ENCODE results near the gene KREMEN1. TPM values are rescaled to one million over a fixed set of nuclear protein-coding genes. Genes with fewer than 3 reads are reported as not detected.

Gene KREMEN1
- total and polyA plus RNA-seq, 9 of the 15 experiments (the other 6 are each of a cell fraction or from before 2014, with no cell fraction given) = 0.69 to 11.5 (median 4.3) TPM

DNA sequence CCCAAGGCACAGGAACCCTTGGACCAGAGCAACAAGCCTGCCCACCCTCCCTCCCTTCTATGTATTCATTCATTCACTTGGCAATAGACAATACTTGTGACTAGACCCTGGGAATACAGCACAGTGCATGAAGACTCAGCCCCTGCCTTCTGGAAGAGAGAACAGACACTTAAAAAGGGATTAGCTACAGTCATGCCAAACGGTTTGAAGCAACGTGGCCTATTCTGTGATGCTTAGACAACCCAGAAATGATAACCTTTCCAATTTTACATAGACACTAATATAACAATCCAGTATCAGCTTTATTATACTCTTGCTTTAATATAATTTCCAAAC is 52.6 kb downstream of the KREMEN1 start (continued):
- TF ChIP-seq, protein P1, sequence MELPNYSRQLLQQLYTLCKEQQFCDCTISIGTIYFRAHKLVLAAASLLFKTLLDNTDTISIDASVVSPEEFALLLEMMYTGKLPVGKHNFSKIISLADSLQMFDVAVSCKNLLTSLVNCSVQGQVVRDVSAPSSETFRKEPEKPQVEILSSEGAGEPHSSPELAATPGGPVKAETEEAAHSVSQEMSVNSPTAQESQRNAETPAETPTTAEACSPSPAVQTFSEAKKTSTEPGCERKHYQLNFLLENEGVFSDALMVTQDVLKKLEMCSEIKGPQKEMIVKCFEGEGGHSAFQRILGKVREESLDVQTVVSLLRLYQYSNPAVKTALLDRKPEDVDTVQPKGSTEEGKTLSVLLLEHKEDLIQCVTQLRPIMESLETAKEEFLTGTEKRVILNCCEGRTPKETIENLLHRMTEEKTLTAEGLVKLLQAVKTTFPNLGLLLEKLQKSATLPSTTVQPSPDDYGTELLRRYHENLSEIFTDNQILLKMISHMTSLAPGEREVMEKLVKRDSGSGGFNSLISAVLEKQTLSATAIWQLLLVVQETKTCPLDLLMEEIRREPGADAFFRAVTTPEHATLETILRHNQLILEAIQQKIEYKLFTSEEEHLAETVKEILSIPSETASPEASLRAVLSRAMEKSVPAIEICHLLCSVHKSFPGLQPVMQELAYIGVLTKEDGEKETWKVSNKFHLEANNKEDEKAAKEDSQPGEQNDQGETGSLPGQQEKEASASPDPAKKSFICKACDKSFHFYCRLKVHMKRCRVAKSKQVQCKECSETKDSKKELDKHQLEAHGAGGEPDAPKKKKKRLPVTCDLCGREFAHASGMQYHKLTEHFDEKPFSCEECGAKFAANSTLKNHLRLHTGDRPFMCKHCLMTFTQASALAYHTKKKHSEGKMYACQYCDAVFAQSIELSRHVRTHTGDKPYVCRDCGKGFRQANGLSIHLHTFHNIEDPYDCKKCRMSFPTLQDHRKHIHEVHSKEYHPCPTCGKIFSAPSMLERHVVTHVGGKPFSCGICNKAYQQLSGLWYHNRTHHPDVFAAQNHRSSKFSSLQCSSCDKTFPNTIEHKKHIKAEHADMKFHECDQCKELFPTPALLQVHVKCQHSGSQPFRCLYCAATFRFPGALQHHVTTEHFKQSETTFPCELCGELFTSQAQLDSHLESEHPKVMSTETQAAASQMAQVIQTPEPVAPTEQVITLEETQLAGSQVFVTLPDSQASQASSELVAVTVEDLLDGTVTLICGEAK (IDR thresholded peaks at IDR 0.05) = no peak
- TF ChIP-seq, protein P1 (CRISPR knock-in tag; IDR thresholded peaks at IDR 0.05) = no peak
- no peak for TF ChIP-seq NFYB (IDR thresholded peaks at IDR 0.05; ENCODE audit: extremely low read depth, insufficient read length)
- no peak for TF ChIP-seq SP1 (CRISPR knock-in tag; IDR thresholded peaks at IDR 0.05)
- TF ChIP-seq, protein P2, sequence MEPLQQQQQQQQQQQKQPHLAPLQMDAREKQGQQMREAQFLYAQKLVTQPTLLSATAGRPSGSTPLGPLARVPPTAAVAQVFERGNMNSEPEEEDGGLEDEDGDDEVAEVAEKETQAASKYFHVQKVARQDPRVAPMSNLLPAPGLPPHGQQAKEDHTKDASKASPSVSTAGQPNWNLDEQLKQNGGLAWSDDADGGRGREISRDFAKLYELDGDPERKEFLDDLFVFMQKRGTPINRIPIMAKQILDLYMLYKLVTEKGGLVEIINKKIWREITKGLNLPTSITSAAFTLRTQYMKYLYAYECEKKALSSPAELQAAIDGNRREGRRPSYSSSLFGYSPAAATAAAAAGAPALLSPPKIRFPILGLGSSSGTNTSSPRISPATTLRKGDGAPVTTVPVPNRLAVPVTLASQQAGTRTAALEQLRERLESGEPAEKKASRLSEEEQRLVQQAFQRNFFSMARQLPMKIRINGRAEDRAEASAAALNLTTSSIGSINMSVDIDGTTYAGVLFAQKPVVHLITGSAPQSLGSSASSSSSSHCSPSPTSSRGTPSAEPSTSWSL (CRISPR knock-in tag; IDR thresholded peaks at IDR 0.05; ENCODE audit: borderline replicate concordance) = no peak
- TF ChIP-seq ZFPM2 (CRISPR knock-in tag; IDR thresholded peaks at IDR 0.05) = no peak
- no peak for TF ChIP-seq SNIP1 (IDR thresholded peaks at IDR 0.05; ENCODE audit: low read depth)
- TF ChIP-seq LARP7 (IDR thresholded peaks at IDR 0.05) = no peak
- TF ChIP-seq RB1 (IDR thresholded peaks at IDR 0.05; ENCODE audit: low read depth) = no peak
